ENCODE measurements around the gene FGF14.

The FGF14 gene

DNA sequence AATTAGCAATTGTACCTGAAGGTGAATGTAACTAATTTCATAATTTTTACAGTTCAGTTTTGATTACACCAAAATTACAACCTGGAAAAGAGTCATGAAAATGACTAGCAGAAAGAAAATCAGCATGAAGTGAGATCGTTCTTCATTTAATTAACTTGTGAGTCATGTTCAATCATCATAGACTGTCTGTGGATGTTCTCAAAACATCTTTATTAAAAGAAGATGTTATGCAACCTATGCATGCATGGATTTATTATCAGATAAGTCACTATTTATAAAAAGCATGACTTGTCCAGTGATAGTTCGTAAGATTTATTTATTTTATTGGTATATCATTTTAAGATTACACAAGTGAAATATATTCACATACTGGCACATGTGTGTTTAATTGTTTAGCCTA, 703.4 kb downstream of the FGF14 start:
- DNase-seq: no peak

- DNase-seq: no peak
Observed at GRCh38 chr13:101697745-101698144, 704.1 kb downstream of the FGF14 start.

DNA sequence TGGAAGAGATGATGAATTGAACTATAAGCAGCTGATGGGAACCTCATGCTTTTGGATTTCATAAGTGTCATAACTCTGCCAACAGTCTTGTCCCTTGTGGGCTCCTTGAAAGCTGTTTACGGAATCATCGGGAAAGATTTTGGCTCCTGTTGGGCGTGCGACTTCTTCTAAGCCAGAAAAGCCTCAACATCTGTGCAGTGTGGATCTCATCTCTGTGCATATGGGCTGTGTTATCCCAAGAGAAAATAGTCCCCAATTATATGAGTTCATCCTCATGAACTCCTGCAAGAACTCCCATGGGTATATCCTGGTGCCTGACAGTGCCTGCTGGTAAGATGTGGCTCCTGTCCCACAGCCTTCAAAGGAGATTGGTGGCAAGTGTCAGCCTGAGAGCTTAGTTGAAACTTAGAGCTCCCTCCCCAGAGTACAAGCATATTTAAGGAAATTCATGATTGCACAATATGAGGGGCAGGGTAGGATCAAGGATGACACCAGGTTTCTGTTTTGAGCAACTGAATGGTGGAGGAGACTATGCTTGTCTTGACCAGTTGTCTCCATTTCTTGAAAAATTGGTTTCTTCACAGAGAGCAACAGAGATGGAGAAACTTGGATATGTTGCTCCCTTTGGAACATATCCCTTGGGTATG, 705.9 kb downstream of the FGF14 start:
- DNase-seq: no peak

GRCh38 chr13:101691341-101691860, 710.4 kb downstream of the FGF14 start:
- DNase-seq: no peak

GRCh38 chr13:101690871-101691270, 711.0 kb downstream of the FGF14 start:
- no peak for DNase-seq

DNA sequence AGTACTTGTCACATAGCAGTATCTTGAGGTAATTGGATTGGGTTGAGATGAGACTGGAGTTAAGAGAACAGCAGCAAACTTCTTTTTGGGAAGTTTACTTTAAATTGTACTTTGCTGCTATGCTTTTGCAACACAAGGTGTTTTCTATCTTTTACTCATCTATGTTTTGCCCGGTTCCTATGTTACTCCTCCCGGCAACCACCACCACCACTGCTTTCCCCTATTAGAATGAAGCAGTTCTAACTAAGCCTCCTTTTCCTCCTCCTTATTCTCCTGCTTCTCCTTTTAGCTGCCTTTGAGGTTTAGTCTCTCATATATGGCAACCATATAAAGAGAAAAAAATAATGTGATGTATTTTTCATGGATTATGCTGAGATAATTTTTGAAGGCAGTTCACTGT, 715.8 kb downstream of the FGF14 start:
- no peak for DNase-seq

GRCh38 chr13:101681834-101682233, 720.0 kb downstream of the FGF14 start:
- no peak for DNase-seq

DNA sequence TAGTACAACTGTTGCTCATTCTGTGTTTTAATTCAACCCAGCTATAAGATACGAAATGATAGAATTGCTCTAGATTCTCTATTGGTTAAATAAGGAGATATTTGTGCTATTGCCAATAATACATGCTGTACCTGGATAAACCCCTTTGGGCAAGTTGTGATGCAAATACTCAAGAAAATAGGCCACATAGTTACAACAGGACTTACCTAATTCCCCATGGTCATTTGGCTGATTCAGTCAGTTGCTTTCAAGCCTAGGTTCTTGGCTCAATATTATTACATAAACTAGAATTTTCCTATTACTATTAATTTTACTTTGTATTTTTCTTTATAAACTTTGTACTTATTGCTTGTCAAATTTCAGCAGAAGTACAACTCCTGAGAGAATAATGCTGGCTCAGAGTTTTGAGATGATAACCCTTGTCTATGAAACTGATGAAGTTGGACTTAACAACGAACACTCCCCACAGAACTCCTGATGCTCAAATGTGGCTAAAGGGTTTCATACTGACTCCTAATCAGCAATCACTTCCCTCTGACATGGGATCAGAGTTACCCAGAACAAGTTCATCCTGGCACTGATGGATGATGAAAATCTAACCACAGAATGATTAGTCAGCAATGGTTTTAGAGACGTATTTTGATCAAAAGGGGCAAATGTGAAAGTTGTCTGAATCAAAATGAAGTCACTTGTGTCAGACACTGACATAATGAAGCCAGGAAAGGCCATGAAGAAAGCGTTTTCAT, 728.3 kb downstream of the FGF14 start:
- no peak for DNase-seq

DNA sequence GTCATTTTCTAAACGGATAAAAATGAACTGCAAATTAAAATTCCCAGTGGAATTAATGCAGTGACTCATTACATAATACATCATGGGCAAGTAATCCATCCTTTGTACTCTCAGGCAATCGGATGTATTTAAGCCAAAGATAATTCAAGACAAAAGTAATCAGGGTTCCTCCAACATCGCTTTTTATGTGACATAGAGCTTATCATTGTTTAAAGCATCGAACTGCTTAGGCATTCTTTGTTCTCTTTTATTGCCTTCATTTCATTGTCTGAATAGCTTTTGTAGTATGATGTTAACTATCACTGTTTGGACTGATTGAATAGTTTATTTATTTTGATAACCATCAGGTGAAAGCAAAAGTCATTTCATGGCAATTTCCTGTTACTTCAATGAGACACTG, 740.0 kb downstream of the FGF14 start:
- no peak for DNase-seq
